Fibroblast of the aortic adventitia (primary cell): Measurements from ENCODE around the gene SBF2. TPM values are rescaled to one million over a fixed set of nuclear protein-coding genes. Genes with fewer than 3 reads are reported as not detected.

Experiments
- DNase-seq: peaks from one replicate; pipeline ENCODE4 v3.0.0-alpha.2; 2010; ENCODE audit warnings: low read depth
- H3K4me3 ChIP-seq: 2 replicates; pipeline ENCODE4 v1.5.1; 2011; ENCODE audit warnings: low read depth, mild to moderate bottlenecking, control low read depth, low read length, moderate library complexity
- total RNA-seq: library from RNA; depleted of rRNA; stranded (reverse); fragments of >200 nt; gene quantifications from 2 replicates; pipeline ENCODE4 v1.2.3, GENCODE V29; 2012; ENCODE audit warnings: low replicate concordance
- TF ChIP-seq, protein P1 (sequence below): IDR thresholded peaks from 2 replicates; pipeline ENCODE4 v1.5.1; 2011; ENCODE audit warnings: mild to moderate bottlenecking, low read length, control low read depth, inconsistent platforms; ENCODE audit not compliant: insufficient read depth

Gene SBF2
- total RNA-seq, 1 donor, result 65.3 TPM

DNA sequence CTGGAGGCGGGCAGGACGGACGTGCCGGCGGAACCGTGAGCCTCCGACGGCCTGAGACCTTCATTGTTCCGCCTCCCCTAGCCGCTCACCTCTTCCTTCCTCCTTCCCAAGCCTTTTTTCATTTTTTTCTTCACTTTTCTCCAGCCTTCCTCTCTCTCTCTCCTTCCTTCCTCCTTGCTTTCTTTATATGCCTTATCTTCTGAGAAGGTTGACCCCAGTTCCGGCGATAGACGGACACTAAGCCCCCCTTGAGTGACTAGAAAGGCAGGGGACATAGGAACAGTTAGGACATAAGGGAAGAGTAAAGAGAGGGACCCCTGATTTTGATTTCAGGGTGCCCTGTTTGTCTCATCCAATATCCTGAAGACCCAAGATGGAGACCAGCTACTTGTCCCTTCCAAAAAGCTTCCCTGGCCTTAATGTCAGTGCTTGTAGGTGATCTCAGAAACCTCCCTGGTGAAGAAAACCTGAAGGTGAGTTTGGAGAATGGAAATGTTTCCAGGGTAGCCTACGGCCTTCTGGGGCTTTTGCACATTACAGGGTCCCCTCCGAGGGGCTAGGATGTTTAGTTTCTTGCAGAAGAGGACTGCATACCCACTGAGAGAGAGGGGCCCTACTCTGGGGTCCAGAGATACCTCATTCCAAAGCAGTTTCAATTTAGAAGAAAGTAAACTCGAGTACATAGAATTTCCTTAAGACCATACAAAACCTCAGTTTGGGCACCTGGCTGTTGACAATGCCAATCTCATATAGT is 14.4 kb upstream of the SBF2 start:
- no peak for DNase-seq
- peak overlapping the region; percentile 96 for H3K4me3 ChIP-seq
- TF ChIP-seq, protein P1, sequence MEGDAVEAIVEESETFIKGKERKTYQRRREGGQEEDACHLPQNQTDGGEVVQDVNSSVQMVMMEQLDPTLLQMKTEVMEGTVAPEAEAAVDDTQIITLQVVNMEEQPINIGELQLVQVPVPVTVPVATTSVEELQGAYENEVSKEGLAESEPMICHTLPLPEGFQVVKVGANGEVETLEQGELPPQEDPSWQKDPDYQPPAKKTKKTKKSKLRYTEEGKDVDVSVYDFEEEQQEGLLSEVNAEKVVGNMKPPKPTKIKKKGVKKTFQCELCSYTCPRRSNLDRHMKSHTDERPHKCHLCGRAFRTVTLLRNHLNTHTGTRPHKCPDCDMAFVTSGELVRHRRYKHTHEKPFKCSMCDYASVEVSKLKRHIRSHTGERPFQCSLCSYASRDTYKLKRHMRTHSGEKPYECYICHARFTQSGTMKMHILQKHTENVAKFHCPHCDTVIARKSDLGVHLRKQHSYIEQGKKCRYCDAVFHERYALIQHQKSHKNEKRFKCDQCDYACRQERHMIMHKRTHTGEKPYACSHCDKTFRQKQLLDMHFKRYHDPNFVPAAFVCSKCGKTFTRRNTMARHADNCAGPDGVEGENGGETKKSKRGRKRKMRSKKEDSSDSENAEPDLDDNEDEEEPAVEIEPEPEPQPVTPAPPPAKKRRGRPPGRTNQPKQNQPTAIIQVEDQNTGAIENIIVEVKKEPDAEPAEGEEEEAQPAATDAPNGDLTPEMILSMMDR, result no peak

DNA sequence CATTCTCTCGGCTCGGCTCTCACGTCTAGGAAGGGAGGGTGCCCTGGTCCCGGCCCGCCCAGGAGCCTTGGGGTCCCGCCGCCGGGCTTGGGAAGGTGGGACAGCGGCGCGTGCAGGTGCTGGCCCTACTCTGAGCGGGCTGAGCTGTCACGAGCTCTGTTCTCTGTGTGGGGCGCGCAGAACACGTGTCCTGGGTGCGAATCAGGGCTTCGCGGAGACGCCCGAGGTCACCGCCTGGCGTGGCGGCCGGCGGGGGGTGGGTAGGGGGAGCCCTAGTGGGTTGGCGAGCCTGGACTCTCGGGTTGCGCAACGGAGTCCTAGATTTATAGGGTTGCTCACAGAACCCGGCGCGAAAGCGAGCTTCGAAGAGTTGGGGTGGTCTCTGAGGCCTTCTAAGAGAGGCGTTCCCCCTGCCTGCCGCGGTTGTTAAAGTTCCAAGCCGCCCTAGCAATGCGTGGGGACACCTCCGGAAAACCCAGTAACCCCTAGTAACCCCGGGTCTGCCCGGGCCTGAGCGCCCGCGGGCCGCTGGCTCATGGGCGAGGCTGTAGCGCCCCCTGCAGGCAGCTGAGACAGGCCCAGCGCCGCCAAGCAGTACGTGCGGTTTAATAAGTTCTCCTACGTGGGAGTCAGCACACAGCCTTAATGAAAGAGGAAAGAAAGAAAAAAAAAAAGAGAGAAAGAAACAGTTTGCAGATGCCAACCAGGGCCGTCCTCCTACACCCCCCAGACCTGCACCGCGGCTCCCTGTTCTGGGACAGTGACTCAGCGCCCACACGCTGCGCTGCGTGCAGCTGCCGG is 13.6 kb upstream of the SBF2 start:
- H3K4me3 ChIP-seq, result peak overlapping the region; percentile 96
- peak; percentile 87 for DNase-seq
- TF ChIP-seq, protein P1, result peak; percentile 80

DNA sequence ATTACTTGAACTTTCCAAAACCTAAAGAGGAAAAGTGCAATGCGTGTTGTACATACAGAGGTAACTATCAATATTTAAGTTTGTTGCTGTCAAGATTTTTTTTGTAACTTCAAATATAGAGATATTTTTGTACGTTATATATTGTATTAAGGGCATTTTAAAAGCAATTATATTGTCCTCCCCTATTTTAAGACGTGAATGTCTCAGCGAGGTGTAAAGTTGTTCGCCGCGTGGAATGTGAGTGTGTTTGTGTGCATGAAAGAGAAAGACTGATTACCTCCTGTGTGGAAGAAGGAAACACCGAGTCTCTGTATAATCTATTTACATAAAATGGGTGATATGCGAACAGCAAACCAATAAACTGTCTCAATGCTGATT is 13.0 kb upstream of the SBF2 start:
- H3K4me3 ChIP-seq, result peak overlapping the region; percentile 96
- peak; percentile 63 for DNase-seq
- TF ChIP-seq, protein P1, result no peak

DNA sequence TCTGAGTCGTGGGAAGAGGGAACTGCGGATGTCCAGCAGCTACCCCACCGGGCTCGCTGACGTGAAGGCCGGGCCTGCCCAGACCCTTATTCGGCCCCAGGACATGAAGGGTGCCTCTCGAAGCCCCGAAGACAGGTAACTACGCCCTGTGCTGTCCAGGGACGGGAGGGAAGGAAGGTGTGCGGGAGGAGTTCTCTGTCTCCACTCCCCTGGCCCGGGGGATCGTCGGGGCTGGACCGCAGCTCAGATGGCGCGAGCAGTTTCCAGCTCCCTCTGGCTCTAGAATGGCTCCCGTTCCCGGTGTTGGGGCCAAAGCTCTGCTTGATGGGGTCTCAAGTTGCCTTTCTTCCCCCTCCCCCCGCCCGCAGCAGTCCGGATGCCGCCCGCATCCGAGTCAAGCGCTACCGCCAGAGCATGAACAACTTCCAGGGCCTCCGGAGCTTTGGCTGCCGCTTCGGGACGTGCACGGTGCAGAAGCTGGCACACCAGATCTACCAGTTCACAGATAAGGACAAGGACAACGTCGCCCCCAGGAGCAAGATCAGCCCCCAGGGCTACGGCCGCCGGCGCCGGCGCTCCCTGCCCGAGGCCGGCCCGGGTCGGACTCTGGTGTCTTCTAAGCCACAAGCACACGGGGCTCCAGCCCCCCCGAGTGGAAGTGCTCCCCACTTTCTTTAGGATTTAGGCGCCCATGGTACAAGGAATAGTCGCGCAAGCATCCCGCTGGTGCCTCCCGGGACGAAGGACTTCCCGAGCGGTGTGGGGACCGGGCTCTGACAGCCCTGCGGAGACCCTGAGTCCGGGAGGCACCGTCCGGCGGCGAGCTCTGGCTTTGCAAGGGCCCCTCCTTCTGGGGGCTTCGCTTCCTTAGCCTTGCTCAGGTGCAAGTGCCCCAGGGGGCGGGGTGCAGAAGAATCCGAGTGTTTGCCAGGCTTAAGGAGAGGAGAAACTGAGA is 12.2 kb upstream of the SBF2 start:
- TF ChIP-seq, protein P1, result no peak
- DNase-seq, result no peak

DNA sequence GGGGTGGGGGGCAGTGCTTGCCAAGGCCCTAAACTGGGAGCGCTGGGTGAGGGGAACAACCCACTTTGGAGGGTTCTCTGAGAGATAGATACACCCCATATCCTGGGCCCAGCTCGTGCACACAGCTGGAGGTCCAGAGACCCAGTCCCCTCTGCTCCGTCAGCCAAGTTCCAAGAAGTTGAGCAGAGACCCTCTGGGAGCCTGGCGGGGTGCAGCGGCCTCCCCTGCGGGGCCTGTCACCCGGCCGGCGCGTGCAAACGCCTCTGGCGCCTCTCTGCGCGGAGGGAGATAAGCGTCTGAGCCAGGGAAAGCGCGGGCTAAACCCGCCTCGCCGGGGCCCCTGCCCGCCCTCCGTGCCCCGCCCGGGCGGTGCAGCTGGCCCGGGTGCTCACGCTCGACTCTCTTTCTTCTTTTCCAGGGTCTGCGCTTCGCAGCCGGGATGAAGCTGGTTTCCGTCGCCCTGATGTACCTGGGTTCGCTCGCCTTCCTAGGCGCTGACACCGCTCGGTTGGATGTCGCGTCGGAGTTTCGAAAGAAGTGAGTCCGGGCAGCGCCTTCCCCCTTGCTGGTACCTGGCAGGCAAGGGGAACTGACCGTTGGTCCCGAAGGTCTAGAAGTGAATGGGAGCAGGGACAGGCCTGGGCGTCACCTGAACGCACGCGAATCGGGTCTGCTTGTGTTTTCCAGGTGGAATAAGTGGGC is 11.4 kb upstream of the SBF2 start:
- TF ChIP-seq, protein P1, result no peak
- no peak for DNase-seq
- peak overlapping the region; percentile 96 for H3K4me3 ChIP-seq

More for the DNA sequence above, 12.2 kb upstream of the SBF2 start:
- peak overlapping the region; percentile 96 for H3K4me3 ChIP-seq
